Stimulated activated CD4-positive, alpha-beta T cell treated with anti-CD3 and anti-CD28 coated beads, TNF-alpha, amount 100 ng/mL, for 48 hours (primary cell): ENCODE measurements around the gene KCNK15.
A peak's percentile ranks its signal among the peaks of the same experiment; 100 is the strongest.
"Not testable (repeated sequence)": the region's sequence is repeated elsewhere in the genome, so short reads cannot be mapped to it uniquely, and the experiment has no call there.

Experiments used
- DNase-seq, 3 donors: peaks; one replicate each; pipeline ENCODE4 v3.0.0-alpha.2; 2020; ENCODE audit warnings: low read depth in 3 of 3

KCNK15 gene

GRCh38 chr20:44758247-44759101 lies 12.8 kb downstream of the KCNK15 start:
- no peak for DNase-seq

GRCh38 chr20:44759595-44759994 lies 13.9 kb downstream of the KCNK15 start:
- DNase-seq: no peak

GRCh38 chr20:44761423-44761822 lies 15.8 kb downstream of the KCNK15 start:
- no peak for DNase-seq

GRCh38 chr20:44762466-44763140 lies 16.9 kb downstream of the KCNK15 start:
- DNase-seq: no peak

GRCh38 chr20:44763798-44764197 lies 18.1 kb downstream of the KCNK15 start:
- not testable (repeated sequence) for DNase-seq

- no peak for DNase-seq
These were observed 19.4 kb downstream of the KCNK15 start for GRCh38 chr20:44765091-44765490.

- no peak for DNase-seq
These were observed 20.2 kb downstream of the KCNK15 start for GRCh38 chr20:44765701-44766347.

GRCh38 chr20:44768256-44768655 lies 22.6 kb downstream of the KCNK15 start:
- no peak for DNase-seq

GRCh38 chr20:44768854-44769480 lies 23.3 kb downstream of the KCNK15 start:
- no peak for DNase-seq

GRCh38 chr20:44769481-44769863 lies 23.8 kb downstream of the KCNK15 start:
- no peak for DNase-seq

- DNase-seq: no peak
These were observed 25.0 kb downstream of the KCNK15 start for GRCh38 chr20:44770484-44771171.

- DNase-seq: no peak
These were observed 25.5 kb downstream of the KCNK15 start for GRCh38 chr20:44771172-44771535.

GRCh38 chr20:44772636-44773035 lies 27.0 kb downstream of the KCNK15 start:
- no peak for DNase-seq

GRCh38 chr20:44773070-44773829 lies 27.6 kb downstream of the KCNK15 start:
- DNase-seq: no peak

GRCh38 chr20:44776980-44777379 lies 31.3 kb downstream of the KCNK15 start:
- peak in 1 of 3 donors; percentile 8 for DNase-seq

GRCh38 chr20:44780226-44780625 lies 34.6 kb downstream of the KCNK15 start:
- peak in 2 of 3 donors; percentile 11 to 16 for DNase-seq

- DNase-seq: no peak
These were observed 35.5 kb downstream of the KCNK15 start for GRCh38 chr20:44781118-44781517.

- no peak for DNase-seq
These were observed 36.1 kb downstream of the KCNK15 start for GRCh38 chr20:44781791-44782190.

GRCh38 chr20:44784688-44785087 lies 39.0 kb downstream of the KCNK15 start:
- DNase-seq: no peak

- no peak for DNase-seq
These were observed 40.1 kb downstream of the KCNK15 start for GRCh38 chr20:44785768-44786167.

GRCh38 chr20:44787299-44787698 lies 41.6 kb downstream of the KCNK15 start:
- DNase-seq: no peak
